HCT116 (cell line): ENCODE results near the gene CDC42BPA. TPM values are rescaled to one million over a fixed set of nuclear protein-coding genes. Genes with fewer than 3 reads are reported as not detected.

Experiments
- ATAC-seq: fragments of 200-7000 bp; cut with Tn5 transposase; 2 replicates; pipeline ENCODE4 v1.9.1; 2020; ENCODE audit warnings: mild to moderate bottlenecking, moderate library complexity
- BruUV-seq: library from RNA; stranded (reverse); fragments of 400-500 nt; replicated peaks from 2 replicates; lab custom pipeline; 2021; lab: Mats Ljungman, UMichigan
- CTCF ChIA-PET: fragments of 300-600 bp; sonication (Branson Sonifier 250); formaldehyde crosslinking; loops from one replicate; lab custom pipeline; 2021; ENCODE audit warnings: antibody characterized with exemption; lab: Charles Lee
- POLR2A ChIA-PET: fragments of 300-600, 350-600 bp; sonication (Branson Sonifier 250); formaldehyde crosslinking; loops from one replicate; lab custom pipeline; 2021; ENCODE audit warnings: antibody characterized with exemption; lab: Charles Lee
- RAD21 ChIA-PET, 2 experiments: fragments of 300-600 bp; sonication (Branson Sonifier 250); formaldehyde crosslinking; loops; one replicate each; lab custom pipeline; 2023; ENCODE audit warnings: low total read pairs in 2 of 2; ENCODE audit not compliant: uncharacterized antibody in 2 of 2, unreplicated experiment in 2 of 2, low non-redundant PET in 1 of 2; lab: Charles Lee
- DNase-seq: peaks from one replicate; pipeline ENCODE4 v3.0.0-alpha.2; 2010; ENCODE audit warnings: low read depth, low spot score
- H2AFZ ChIP-seq: fragments of 200-600 bp; shearing (Covaris generic), sonication (generic); 2 replicates; pipeline ENCODE4 v1.6.1; 2017; ENCODE audit warnings: low read depth, mixed run types, mixed read lengths, antibody characterized with exemption, low read length; ENCODE audit not compliant: poor library complexity, severe bottlenecking
- H3K27ac ChIP-seq: 2 replicates; pipeline ENCODE4 v1.5.1; 2012; ENCODE audit warnings: low read depth, low read length
- H3K27me3 ChIP-seq: fragments of 200-600 bp; sonication (generic); 2 replicates; pipeline ENCODE4 v1.6.1; 2016; ENCODE audit warnings: mixed run types, low read length, mixed read lengths; ENCODE audit not compliant: insufficient read depth
- H3K36me3 ChIP-seq, 2 experiments: fragments of 200-500 bp in 1 of 2; fragments of 200-600 bp in 1 of 2; sonication (Bioruptor generic) in 1 of 2; sonication (generic) in 1 of 2; 2 replicates each; pipeline versions ENCODE4 v1.5.1 to v1.6.1; 2014 to 2016; ENCODE audit warnings: low read length in 2 of 2, inconsistent platforms in 1 of 2, mixed read lengths in 1 of 2, mixed run types in 1 of 2; ENCODE audit not compliant: insufficient read depth in 2 of 2, control insufficient read depth in 1 of 2
- H3K4me1 ChIP-seq, 2 experiments: fragments of 200-600 bp in 1 of 2; sonication (generic) in 1 of 2; 2 replicates each; pipeline versions ENCODE4 v1.5.1 to v1.6.1; 2012 to 2017; ENCODE audit warnings: low read length in 2 of 2, inconsistent platforms in 1 of 2, mild to moderate bottlenecking in 1 of 2, mixed read lengths in 1 of 2, mixed run types in 1 of 2, moderate library complexity in 1 of 2; ENCODE audit not compliant: insufficient read depth in 2 of 2, control insufficient read depth in 1 of 2
- H3K4me2 ChIP-seq: fragments of 200-600 bp; sonication (generic); 2 replicates; pipeline ENCODE4 v1.6.1; 2017; ENCODE audit warnings: mixed run types, low read length, mixed read lengths
- H3K4me3 ChIP-seq, 2 experiments: fragments of 200-600 bp in 1 of 2; sonication (generic) in 1 of 2; replicated peaks in 1 of 2; 2 replicates each; pipeline ENCODE4 v1.5.1; 2011 to 2016; ENCODE audit warnings: low read length in 2 of 2, control low read depth in 1 of 2, low read depth in 1 of 2, mild to moderate bottlenecking in 1 of 2, mixed read lengths in 1 of 2, mixed run types in 1 of 2
- H3K79me2 ChIP-seq: fragments of 200-600 bp; sonication (generic); 2 replicates; pipeline ENCODE4 v1.6.1; 2017; ENCODE audit warnings: mild to moderate bottlenecking, mixed run types, low read length, moderate library complexity, mixed read lengths; ENCODE audit not compliant: insufficient read depth
- H3K9ac ChIP-seq: fragments of 200-600 bp; sonication (generic); 2 replicates; pipeline ENCODE4 v1.6.1; 2016; ENCODE audit warnings: low read length, mixed read lengths
- H3K9me2 ChIP-seq: fragments of 200-600 bp; sonication (generic), shearing (Covaris generic); 2 replicates; pipeline ENCODE4 v1.6.1; 2017; ENCODE audit warnings: mixed run types, mild to moderate bottlenecking, moderate library complexity; ENCODE audit not compliant: insufficient read depth
- H3K9me3 ChIP-seq, 2 experiments: fragments of 200-500 bp in 1 of 2; fragments of 200-600 bp in 1 of 2; sonication (Bioruptor generic) in 1 of 2; sonication (generic) in 1 of 2; 2 replicates each; pipeline ENCODE4 v1.6.1; 2014 to 2017; ENCODE audit warnings: low read length in 2 of 2, mixed read lengths in 2 of 2, inconsistent platforms in 1 of 2, low read depth in 1 of 2, mild to moderate bottlenecking in 1 of 2, mixed run types in 1 of 2, moderate library complexity in 1 of 2; ENCODE audit not compliant: control insufficient read depth in 1 of 2, insufficient read depth in 1 of 2
- H4K20me1 ChIP-seq: fragments of 200-600 bp; sonication (generic), shearing (Covaris generic); 2 replicates; pipeline ENCODE4 v1.6.1; 2017; ENCODE audit warnings: mixed run types, mild to moderate bottlenecking, moderate library complexity; ENCODE audit not compliant: insufficient read depth
- ATF3 ChIP-seq: IDR thresholded peaks from 2 replicates; pipeline ENCODE4 v1.6.1; 2012
- CBX3 ChIP-seq: IDR thresholded peaks from 2 replicates; pipeline ENCODE4 v1.6.1; 2012; ENCODE audit warnings: low read depth
- CEBPB ChIP-seq: IDR thresholded peaks from 2 replicates; pipeline ENCODE4 v1.6.1; 2012; ENCODE audit warnings: low read depth
- CTCF ChIP-seq, 3 experiments: fragments of 200-600 bp in 1 of 3; sonication (generic) in 1 of 3; IDR thresholded peaks in 2 of 3; conservative IDR thresholded peaks in 1 of 3; 2 replicates each; pipeline ENCODE4 v1.5.1; 2012 to 2017; ENCODE audit warnings: low read depth in 2 of 3, low read length in 2 of 3, antibody characterized with exemption in 1 of 3, borderline replicate concordance in 1 of 3, control low read depth in 1 of 3, mild to moderate bottlenecking in 1 of 3, mixed read lengths in 1 of 3, mixed run types in 1 of 3, moderate library complexity in 1 of 3; ENCODE audit not compliant: insufficient read depth in 1 of 3
- EGR1 ChIP-seq: IDR thresholded peaks from 2 replicates; pipeline ENCODE4 v1.6.1; 2012; ENCODE audit warnings: low read depth
- ELF1 ChIP-seq: IDR thresholded peaks from 2 replicates; pipeline ENCODE4 v1.6.1; 2012; ENCODE audit warnings: low read depth, borderline replicate concordance
- EZH2phosphoT487 ChIP-seq: fragments of 200-600 bp; IDR thresholded peaks from 2 replicates; pipeline ENCODE4 v1.6.1; 2018; ENCODE audit warnings: antibody characterized with exemption, borderline replicate concordance
- JUND ChIP-seq: IDR thresholded peaks from 2 replicates; pipeline ENCODE4 v1.6.1; 2012
- MAX ChIP-seq: IDR thresholded peaks from 2 replicates; pipeline ENCODE4 v1.6.1; 2012
- POLR2A ChIP-seq: IDR thresholded peaks from 2 replicates; pipeline ENCODE4 v1.7.0; 2011; ENCODE audit warnings: borderline replicate concordance; ENCODE audit not compliant: insufficient read depth, insufficient read length; ENCODE audit errors: extremely low read depth
- POLR2AphosphoS5 ChIP-seq: IDR thresholded peaks from 2 replicates; pipeline ENCODE4 v1.6.1; 2011; ENCODE audit warnings: mild to moderate bottlenecking, low read depth, low read length, moderate library complexity
- RAD21 ChIP-seq: IDR thresholded peaks from 2 replicates; pipeline ENCODE4 v1.6.1; 2012; ENCODE audit warnings: low read depth, mild to moderate bottlenecking
- REST ChIP-seq: IDR thresholded peaks from 2 replicates; pipeline ENCODE4 v1.6.1; 2012; ENCODE audit warnings: low read depth
- SIN3A ChIP-seq: IDR thresholded peaks from 2 replicates; pipeline ENCODE4 v1.6.1; 2012; ENCODE audit warnings: low read depth
- SP1 ChIP-seq: IDR thresholded peaks from 2 replicates; pipeline ENCODE4 v1.6.1; 2012; ENCODE audit warnings: low read depth
- SRF ChIP-seq: IDR thresholded peaks from 2 replicates; pipeline ENCODE4 v1.6.1; 2012; ENCODE audit warnings: low read depth
- TCF7L2 ChIP-seq: IDR thresholded peaks from 2 replicates; pipeline ENCODE4 v1.7.0; 2011; ENCODE audit warnings: borderline replicate concordance, inconsistent platforms; ENCODE audit not compliant: insufficient read depth, insufficient read length; ENCODE audit errors: extremely low read depth
- ZBTB33 ChIP-seq: IDR thresholded peaks from 2 replicates; pipeline ENCODE4 v1.6.1; 2011; ENCODE audit warnings: mild to moderate bottlenecking, low read length, moderate library complexity; ENCODE audit not compliant: insufficient replicate concordance; ENCODE audit errors: extremely low read depth
- ZFX ChIP-seq: fragments of 450-650 bp; IDR thresholded peaks from 2 replicates; pipeline ENCODE4 v1.6.1; 2017
- ZNF274 ChIP-seq: fragments of 200-500 bp; sonication (Bioruptor generic); IDR thresholded peaks from 2 replicates; pipeline ENCODE4 v1.6.1; 2014; ENCODE audit warnings: mild to moderate bottlenecking, low read depth, low read length, inconsistent platforms
- intact Hi-C: fragments of 100-400 bp; cut with micrococcal nuclease; formaldehyde crosslinking; loops from 2 replicates; pipeline ENCODE4 v1.10.0; 2022
- total RNA-seq: library from RNA; stranded (reverse); gene quantifications from one replicate; pipeline ENCODE4 v1.2.1, GENCODE V29; 2021; ENCODE audit not compliant: unreplicated experiment

Gene CDC42BPA
- total RNA-seq, 1 experiment from 2014 or later = 44.0 TPM

- Histone ChIP-seq H2AFZ (no peak overlapping the region), H3K4me2 (no peak overlapping the region), H3K4me3 (no peak overlapping the region), H3K9ac (no peak overlapping the region), H3K4me1 (no peaks in the 10 kb centered on the region), H3K27ac (no peak overlapping the region), H4K20me1 (no peaks in the 10 kb centered on the region), H3K27me3 (no peaks in the 10 kb centered on the region), H3K36me3 (no peaks in the 10 kb centered on the region), H3K9me2 (no peaks in the 10 kb centered on the region), H3K9me3 (no peaks in the 10 kb centered on the region), H3K79me2 (0 out of 2 replicates have a peak, but pooled peaks cover 3% of the 10 kb centered on the region)
- no peak for DNase-seq
- BruUV-seq = no TSS peak
- POLR2A ChIA-PET = no interaction called here
- no peak for ATAC-seq
- RAD21 ChIA-PET = no interaction called here
- intact Hi-C loops = no loop called here
- TF ChIP-seq TCF7L2 = no peak
- TF ChIP-seq MAX = no peak
- TF ChIP-seq RAD21 = no peak
- TF ChIP-seq EZH2phosphoT487 = no peak
- no peak for TF ChIP-seq SIN3A
- TF ChIP-seq SP1 = no peak
- TF ChIP-seq JUND = no peak
- TF ChIP-seq CTCF (IDR thresholded peaks at IDR 0.05 in 2 of 3, conservative IDR thresholded peaks at IDR 0.05 in 1 of 3; ENCODE audit: borderline replicate concordance in 1 of 3, insufficient read depth in 1 of 3, low read depth in 2 of 3, low read length in 2 of 3) = no peak
- TF ChIP-seq ATF3 = no peak
- TF ChIP-seq REST = no peak
- TF ChIP-seq CBX3 = no peak
- TF ChIP-seq ELF1 = no peak
- TF ChIP-seq EGR1 = no peak
- no peak for TF ChIP-seq ZBTB33
- no peak for TF ChIP-seq SRF
- TF ChIP-seq CEBPB = no peak
- TF ChIP-seq POLR2A = no peak
- TF ChIP-seq ZNF274 = no peak
- TF ChIP-seq POLR2AphosphoS5 = no peak
- TF ChIP-seq ZFX = no peak
- CTCF ChIA-PET = no interaction called here
Observed at GRCh38 chr1:226952118-226952441, 366.2 kb downstream of the CDC42BPA start.
